LNCAP (cell line): Measurements from ENCODE around the gene AHDC1.

Experiments
- TF ChIP-seq, protein P1 (sequence below): fragments of 450-650 bp; IDR thresholded peaks from 2 replicates; pipeline ENCODE4 v1.5.1; 2017; ENCODE audit warnings: mild to moderate bottlenecking

The AHDC1 gene

DNA sequence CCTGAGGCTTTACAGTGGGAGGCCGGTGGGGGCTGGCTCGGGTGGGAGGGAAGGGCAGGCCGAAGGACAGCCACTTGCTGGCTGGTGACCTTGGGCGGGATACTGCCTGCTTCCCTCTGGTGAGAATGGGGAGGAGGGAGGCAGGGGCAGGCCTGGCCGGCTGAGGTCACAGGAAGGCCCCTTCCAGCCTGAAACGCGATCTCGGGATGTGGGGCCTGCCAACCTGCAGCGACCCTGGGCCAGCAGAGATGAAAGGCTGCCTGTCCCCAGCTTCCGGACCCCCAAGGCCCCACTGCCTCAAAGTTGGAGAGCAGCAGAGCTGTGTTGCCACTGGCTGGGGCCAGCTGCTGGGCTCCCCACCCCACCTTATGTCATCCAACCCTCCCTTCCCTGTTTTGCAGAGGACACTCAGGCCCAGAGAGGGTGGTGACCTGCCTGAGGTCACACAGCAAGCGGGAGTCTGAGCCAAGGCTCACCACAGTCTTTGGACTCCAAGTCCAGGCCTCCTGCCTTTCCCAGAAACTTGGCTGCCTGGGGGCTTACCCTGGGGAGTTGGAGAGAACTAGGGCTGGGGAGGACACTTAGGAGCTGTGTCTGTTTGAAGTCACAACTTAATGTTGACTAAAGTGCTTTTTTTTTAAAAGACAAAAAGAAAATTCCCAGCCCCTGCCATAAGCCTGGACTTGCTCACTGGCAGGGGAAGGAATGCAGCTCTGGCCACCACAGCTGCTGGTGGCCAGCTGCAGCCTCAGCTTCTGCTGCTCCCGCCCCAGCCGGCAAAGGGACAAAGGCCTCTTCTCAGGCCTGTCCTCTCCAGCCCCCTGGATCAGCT, 99.1 kb downstream of the AHDC1 start:
- TF ChIP-seq, protein P1, sequence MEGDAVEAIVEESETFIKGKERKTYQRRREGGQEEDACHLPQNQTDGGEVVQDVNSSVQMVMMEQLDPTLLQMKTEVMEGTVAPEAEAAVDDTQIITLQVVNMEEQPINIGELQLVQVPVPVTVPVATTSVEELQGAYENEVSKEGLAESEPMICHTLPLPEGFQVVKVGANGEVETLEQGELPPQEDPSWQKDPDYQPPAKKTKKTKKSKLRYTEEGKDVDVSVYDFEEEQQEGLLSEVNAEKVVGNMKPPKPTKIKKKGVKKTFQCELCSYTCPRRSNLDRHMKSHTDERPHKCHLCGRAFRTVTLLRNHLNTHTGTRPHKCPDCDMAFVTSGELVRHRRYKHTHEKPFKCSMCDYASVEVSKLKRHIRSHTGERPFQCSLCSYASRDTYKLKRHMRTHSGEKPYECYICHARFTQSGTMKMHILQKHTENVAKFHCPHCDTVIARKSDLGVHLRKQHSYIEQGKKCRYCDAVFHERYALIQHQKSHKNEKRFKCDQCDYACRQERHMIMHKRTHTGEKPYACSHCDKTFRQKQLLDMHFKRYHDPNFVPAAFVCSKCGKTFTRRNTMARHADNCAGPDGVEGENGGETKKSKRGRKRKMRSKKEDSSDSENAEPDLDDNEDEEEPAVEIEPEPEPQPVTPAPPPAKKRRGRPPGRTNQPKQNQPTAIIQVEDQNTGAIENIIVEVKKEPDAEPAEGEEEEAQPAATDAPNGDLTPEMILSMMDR = no peak

DNA sequence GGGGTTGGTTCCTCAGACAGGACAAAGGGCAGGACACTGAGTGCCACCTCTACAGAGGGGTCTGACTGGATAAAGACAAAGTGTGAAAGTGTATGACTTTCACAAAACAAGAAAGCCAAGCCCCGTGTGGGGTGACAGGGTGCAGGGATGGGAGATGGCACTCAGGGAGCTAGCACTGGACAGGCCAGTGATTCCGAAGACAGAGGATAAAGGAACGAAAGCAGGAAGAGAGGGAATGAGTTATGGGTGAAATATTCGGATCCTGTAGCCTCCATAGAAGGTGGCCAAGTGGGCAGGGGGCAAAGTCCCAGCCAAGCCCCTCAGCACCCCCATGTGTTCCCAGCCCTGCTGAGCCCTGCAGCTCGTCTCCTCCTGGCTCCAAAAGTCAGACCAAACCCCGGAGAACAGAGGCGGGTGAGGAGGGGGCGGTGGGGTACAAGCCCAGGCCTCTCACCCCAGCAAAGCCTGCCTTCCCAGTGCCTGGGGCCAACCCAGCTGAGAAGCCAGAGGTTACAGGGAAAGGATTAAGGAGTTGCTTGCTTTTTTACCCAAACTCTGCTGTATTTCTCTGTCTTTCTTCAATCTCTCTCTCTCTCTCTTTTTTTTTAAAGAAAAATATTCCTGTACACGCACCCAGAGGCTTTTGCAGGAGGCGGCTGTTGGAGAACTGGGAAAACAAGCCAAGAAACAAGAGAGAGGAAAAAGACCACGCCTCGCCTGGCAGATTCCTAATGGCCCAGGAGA, 99.9 kb downstream of the AHDC1 start:
- TF ChIP-seq, protein P1 = no peak

DNA sequence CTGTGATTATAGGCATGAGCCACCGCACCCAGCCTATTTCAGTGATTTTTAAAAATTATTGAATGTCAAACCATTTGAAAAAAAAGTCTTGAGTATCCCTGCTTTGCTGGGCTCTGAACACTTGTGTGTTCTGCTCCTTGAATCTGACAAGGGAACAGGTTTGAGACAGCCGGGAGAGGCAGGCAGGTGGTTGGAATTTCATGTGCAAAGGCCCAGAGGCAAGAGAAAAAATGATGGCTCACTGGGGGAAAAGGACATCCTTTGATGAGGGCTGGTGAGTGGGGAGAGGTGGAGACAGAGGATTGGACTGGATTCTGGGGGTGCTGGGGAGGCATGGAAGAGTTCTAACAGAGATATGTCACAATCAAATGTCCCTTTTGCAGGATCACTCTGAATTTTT, 100.9 kb downstream of the AHDC1 start:
- TF ChIP-seq, protein P1 = no peak

DNA sequence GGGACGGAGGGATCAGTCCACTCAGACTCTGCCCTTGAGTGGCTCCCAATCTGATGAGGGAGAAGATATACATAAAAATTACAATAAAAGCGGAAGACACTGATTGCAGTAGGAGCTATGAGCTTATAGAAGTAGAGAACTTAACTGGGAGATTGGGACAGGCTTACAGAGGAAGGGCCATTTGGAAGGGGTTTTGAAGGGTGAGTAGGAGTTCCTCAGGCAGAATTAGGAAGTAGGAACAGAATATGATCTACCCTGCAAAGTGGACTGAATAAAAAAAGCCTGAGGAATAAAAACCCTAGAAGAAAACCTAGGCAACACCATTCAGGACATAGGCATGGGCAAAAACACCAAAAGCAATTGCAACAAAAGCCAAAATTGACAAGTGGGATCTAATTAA, 104.8 kb downstream of the AHDC1 start:
- TF ChIP-seq, protein P1 = no peak

DNA sequence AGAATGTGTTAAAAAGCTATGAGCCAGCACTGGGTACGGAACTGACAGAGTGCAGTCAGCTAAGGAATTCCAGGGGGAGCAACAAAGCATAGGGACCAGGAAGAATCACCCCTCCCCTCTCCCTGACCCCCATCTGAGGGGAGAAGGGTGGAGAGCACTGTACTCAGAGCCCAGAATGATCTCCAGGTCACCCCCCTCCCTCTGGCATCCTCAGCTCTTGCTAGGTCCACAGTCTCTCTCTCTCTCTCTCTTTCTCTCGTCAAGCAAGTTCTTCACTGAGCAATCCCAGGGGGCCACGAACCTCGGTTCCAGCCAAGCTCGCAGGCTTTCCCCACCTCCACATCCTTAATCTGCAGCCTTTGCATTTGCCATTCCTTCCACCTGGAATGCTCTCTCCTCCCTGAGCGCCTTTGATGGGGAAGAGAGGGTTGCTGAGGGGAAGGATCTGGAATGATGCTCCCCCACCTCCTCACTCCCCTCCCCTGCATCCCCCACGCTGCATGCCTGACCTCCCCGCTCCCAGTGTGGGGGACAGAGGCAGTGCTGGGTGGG, 107.3 kb downstream of the AHDC1 start:
- TF ChIP-seq, protein P1 = no peak

DNA sequence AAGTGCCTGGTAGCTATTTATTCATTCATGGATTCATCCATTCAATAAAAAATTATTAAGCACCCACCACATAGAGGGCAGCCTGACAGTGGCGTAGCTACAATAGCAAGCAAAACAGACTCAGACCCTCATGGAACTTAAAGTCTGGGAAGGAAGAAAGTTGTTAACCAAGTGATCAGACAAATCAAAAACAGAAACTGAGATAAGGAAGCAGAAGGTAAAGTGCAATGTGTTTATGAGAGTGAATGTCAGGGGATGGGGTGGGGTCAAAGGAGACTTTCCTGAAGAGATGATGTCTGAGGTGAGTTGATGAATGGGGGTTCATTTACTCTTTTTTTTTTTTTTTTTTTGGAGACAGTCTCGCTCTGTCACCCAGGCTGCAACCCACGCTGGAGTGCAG, 111.1 kb downstream of the AHDC1 start:
- TF ChIP-seq, protein P1 = no peak

DNA sequence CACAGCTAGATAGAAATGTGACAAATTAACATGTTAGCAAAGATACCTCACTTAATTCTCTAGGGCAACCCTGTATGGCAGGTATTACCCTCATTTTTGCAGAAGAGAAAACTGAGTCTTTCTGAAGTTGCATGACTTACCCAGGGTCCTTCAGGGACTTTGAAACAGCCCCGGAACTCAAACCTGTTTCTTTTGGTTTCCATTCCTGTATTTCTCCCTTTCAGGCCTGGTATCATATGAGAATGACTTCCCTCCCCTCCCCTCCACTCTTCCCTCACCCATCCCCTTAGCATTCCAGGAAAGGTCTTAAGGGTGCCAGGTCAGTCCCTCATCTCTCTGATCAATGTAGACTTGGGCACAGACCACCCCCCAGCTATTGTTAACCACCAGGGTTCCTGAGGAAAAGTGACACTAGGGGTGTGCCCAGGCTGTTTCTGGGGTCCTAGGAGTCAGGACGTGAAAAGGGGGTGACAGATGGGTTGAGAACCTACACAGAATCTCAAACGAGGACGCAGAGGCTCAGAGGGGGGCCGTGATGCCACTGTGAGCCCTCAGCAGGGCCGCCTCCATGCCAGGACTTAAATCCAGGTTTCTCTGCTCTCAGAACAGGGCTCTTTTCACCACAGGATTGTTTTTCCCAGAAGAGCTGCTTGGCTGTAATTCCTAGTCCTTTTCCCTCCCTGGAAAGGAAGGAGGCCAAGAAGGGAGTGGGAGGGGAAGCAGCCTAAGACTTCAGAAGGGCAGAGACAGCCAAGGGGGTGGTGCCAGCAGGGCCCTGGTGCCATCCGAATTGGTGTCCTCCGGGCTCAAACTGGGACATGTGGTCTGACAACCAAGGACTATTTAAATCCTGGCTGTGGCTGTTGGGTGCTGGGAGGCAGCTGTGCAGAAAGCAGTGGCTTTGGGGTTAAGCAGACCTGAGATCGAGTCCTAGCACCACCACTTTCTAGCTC, 111.9 kb downstream of the AHDC1 start:
- TF ChIP-seq, protein P1 = no peak
